HG02623 (cell line): Measurements from ENCODE around the gene TREML4.

Source experiments
- ATAC-seq: cut with Tn5 transposase; IDR thresholded peaks from one replicate; pipeline ENCODE4 v1.9.1; 2021; ENCODE audit warnings: moderate library complexity; ENCODE audit not compliant: unreplicated experiment

TREML4 gene

GRCh38 chr6:41283600-41283999 lies 55.5 kb downstream of the TREML4 start:
- no peak for ATAC-seq

- no peak for ATAC-seq
Measured at GRCh38 chr6:41284726-41285125, 56.6 kb downstream of the TREML4 start.

- no peak for ATAC-seq
Measured at GRCh38 chr6:41286544-41287346, 58.6 kb downstream of the TREML4 start, which contains the start of gene TREM1. Gene TREM1 (minus strand): TSS chr6:41286682. CDS start chr6:41286655, 27 bp downstream.

DNA sequence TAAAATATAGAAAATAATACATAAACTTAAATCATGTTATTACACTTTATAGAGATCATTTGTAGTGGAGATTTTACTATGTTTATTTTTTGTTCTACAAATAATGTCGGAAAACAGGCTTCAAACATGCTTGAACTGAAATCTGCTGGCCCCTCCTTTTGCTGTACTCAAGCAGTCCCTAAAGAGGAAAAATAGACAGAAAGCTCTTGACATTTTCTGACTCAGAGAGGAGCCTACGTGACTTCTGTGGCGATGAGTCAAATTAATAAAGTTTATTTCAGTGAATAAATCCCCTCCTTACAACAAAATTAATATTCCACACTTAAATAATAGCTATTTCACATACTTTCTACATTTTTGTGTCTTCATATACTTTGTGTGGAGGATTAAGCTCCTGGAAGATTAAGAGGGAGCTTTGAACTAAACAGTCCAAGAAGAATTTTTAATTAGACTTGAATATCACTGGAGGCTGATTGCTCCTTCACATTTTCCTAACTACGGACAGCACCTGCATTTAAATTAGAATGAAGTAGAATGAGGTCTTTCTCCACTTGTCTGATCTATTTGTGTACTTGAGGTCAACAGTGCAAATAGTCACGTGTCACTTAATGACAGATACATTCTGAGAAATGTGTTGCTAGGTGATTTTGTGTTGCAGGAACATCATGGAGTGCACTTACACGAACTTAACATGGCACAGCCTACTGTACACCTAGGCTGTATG lies 60.0 kb downstream of the TREML4 start:
- no peak for ATAC-seq
